ENCODE data around the gene NXN. TPM values are rescaled to one million over a fixed set of nuclear protein-coding genes. Genes with fewer than 3 reads are reported as not detected.

The NXN gene
- total RNA-seq, 1 donor from 2014 or later, result 0.31 TPM

DNA sequence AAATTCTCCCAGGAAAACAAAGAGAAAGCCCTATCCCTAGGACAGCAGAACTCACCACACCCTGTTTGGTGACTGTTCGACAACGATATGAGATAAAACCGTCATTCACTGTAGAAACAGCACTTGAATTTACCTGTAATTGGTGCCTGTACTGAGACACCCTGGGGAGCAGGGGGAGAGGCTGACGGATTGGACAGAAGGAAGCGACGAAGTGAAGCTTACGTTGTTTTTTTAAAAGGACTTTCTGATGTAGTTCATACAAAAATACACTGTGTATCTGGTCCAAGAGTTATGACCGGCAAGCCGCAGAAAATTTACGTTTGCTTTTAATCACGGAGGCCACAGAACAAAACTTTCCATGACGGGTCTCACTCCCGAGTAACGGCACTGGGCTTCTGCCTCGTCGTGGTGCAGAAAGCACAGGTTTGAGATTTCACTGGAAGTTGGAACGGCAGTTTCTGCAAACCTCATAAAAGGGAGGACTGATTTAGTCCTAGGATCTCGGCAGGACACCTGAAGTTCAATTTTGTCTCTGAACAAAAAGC is 9.7 kb downstream of the NXN start:
- H3K9me3 Mint-ChIP-seq, result no peaks in the 10 kb centered on the region
- intact Hi-C loops (cut with micrococcal nuclease), result no loop called here
- peaks cover 23% of the 10 kb centered on the region for H3K27me3 Mint-ChIP-seq (ENCODE audit: insufficient read depth)
- H3K4me3 Mint-ChIP-seq, result no peak overlapping the region
- no peaks in the 10 kb centered on the region for H3K36me3 Mint-ChIP-seq (ENCODE audit: low read depth)
- H3K4me1 Mint-ChIP-seq (ENCODE audit: low read depth), result peaks cover 6% of the 10 kb centered on the region
- no peak for DNase-seq (ENCODE audit: low spot score)
- no peak overlapping the region for H3K27ac Mint-ChIP-seq

DNA sequence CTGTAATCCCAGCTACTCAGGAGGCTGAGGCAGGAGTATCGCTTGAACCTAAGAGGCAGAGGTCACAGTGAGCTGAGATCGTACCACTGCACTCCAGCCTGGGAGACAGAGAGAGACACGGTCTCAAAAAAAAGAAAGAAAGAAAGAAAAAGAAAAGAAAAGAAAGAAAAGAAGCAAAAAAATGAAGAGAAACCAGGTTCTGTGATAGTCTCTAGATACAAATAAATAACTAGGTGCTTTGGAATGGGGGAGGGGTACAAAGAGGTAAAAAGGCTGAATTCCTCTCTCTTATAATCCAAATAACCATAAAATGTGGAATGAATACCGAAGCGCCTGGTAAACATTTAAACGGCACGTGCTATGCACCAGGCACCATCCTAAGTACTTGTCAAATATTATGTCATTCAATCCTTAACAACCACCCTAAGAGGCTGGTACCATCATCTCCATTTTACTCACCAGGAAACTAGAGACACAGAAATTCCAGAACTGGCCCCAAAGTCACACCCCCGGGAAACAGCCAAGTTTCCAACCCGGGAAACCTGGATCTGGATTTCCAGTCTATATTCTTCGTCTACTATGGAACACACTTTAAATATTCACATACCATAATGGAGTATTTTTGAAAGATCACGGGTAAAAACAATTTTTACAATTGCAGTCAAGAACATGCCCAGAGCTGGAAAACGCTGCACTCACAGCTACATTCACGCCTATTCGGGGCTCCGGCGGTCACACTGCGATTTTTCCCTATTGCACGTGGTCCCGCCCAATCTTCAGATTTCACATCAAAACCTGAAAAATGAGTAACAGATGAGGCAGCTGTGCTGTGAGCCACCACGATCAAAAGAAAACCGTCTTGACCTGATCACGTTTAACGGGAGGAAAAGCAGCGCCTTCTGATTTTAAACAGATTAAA is 10.5 kb downstream of the NXN start:
- Mint-ChIP-seq H3K4me3 (no peak overlapping the region), H3K36me3 (ENCODE audit: low read depth) (no peaks in the 10 kb centered on the region), H3K27me3 (ENCODE audit: insufficient read depth) (peaks cover 19% of the 10 kb centered on the region), H3K9me3 (no peaks in the 10 kb centered on the region), H3K4me1 (ENCODE audit: low read depth) (peaks cover 6% of the 10 kb centered on the region), H3K27ac (no peak overlapping the region)
- intact Hi-C loops (cut with micrococcal nuclease), result no loop called here
- no peak for DNase-seq (ENCODE audit: low spot score)

DNA sequence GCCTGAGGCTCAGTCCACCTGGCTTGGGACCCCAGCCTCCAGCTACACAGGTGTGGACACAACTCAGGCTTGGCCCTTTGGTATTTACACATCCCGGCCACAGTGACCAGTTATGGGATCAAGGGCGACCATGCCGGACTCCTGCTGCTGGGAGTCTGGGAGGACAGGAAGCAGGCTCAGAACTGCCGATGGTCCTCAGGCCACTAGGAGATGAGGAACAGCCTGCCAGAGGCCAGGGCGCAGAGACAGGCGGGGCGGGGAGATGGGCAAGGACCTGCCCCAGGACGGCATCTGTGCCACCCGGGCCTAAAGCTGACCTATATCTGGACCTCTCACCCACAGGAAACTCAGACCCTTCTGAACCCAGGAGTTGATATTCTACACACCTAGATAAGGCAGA is 12.5 kb downstream of the NXN start:
- intact Hi-C loops (cut with micrococcal nuclease), result no loop called here
- no peak overlapping the region for H3K4me3 Mint-ChIP-seq
- no peak overlapping the region for H3K27ac Mint-ChIP-seq
- H3K27me3 Mint-ChIP-seq (ENCODE audit: insufficient read depth), result peaks cover 19% of the 10 kb centered on the region
- H3K9me3 Mint-ChIP-seq, result no peaks in the 10 kb centered on the region
- no peak for DNase-seq (ENCODE audit: low spot score)
- peaks cover 6% of the 10 kb centered on the region for H3K4me1 Mint-ChIP-seq (ENCODE audit: low read depth)
- H3K36me3 Mint-ChIP-seq (ENCODE audit: low read depth), result no peaks in the 10 kb centered on the region

- intact Hi-C loops (cut with micrococcal nuclease), result no loop called here
- no peaks in the 10 kb centered on the region for H3K36me3 Mint-ChIP-seq (ENCODE audit: low read depth)
Measured at GRCh38 chr17:965311-965989, 14.1 kb downstream of the NXN start.

GRCh38 chr17:964876-965275 is 14.7 kb downstream of the NXN start:
- Mint-ChIP-seq H3K27ac (no peak overlapping the region), H3K36me3 (ENCODE audit: low read depth) (no peaks in the 10 kb centered on the region), H3K4me3 (no peak overlapping the region), H3K9me3 (no peaks in the 10 kb centered on the region), H3K4me1 (ENCODE audit: low read depth) (peaks cover 4% of the 10 kb centered on the region), H3K27me3 (ENCODE audit: insufficient read depth) (peaks cover 14% of the 10 kb centered on the region)
- intact Hi-C loops (cut with micrococcal nuclease), result no loop called here
- no peak for DNase-seq (ENCODE audit: low spot score)

More at GRCh38 chr17:965311-965989, 14.1 kb downstream of the NXN start:
- no peaks in the 10 kb centered on the region for H3K9me3 Mint-ChIP-seq
- peaks cover 6% of the 10 kb centered on the region for H3K4me1 Mint-ChIP-seq (ENCODE audit: low read depth)
- H3K27ac Mint-ChIP-seq, result no peak overlapping the region
- DNase-seq (ENCODE audit: low spot score), result no peak
- H3K27me3 Mint-ChIP-seq (ENCODE audit: insufficient read depth), result peaks cover 18% of the 10 kb centered on the region
- H3K4me3 Mint-ChIP-seq, result no peak overlapping the region

DNA sequence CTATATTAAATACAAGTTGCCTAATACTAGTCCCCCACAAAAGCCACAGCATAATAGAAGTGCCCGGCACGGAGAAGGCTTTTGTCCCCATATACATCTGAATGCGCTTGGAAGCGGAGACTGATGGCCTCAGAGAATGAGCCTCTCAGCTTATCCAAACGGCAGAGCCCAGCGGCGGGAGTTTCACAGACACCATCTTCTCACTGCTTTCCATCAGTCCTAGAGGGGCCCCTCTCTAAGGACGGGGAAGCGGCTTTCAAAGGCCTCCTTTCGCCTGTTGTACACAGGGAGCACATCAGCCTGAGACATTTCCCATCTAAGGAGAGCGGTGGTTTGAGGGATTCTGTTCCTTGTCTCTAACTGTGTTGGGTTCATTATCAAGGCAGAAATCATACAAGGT is 16.9 kb downstream of the NXN start:
- no peak for DNase-seq (ENCODE audit: low spot score)
- no peak overlapping the region for H3K27ac Mint-ChIP-seq
- no peaks in the 10 kb centered on the region for H3K4me1 Mint-ChIP-seq (ENCODE audit: low read depth)
- peaks cover 4% of the 10 kb centered on the region for H3K27me3 Mint-ChIP-seq (ENCODE audit: insufficient read depth)
- H3K4me3 Mint-ChIP-seq, result no peak overlapping the region
- no peaks in the 10 kb centered on the region for H3K9me3 Mint-ChIP-seq
- intact Hi-C loops (cut with micrococcal nuclease), result no loop called here
- no peaks in the 10 kb centered on the region for H3K36me3 Mint-ChIP-seq (ENCODE audit: low read depth)

DNA sequence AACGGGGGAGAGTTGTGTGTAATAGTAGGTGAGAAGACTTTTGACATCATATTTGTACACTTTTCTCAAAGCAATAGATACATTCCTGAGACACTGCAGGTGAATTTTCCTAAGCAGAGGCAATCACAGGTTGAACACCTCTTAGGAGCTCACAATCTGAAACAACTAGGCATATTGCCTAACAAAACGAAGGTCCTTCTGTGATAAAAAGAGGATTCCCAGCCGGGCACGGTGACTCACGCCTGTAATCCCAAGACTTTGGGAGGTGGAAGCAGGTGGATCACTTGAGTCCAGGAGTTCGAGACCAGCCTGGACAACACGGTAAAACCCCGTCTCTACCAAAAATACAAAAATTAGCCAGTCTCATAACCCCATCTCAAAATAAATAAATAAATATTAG is 17.4 kb downstream of the NXN start:
- Mint-ChIP-seq H3K27ac (no peak overlapping the region), H3K4me1 (ENCODE audit: low read depth) (no peaks in the 10 kb centered on the region), H3K27me3 (ENCODE audit: insufficient read depth) (peaks cover 4% of the 10 kb centered on the region), H3K9me3 (no peaks in the 10 kb centered on the region), H3K36me3 (ENCODE audit: low read depth) (no peaks in the 10 kb centered on the region), H3K4me3 (no peak overlapping the region)
- intact Hi-C loops (cut with micrococcal nuclease), result no loop called here
- no peak for DNase-seq (ENCODE audit: low spot score)

DNA sequence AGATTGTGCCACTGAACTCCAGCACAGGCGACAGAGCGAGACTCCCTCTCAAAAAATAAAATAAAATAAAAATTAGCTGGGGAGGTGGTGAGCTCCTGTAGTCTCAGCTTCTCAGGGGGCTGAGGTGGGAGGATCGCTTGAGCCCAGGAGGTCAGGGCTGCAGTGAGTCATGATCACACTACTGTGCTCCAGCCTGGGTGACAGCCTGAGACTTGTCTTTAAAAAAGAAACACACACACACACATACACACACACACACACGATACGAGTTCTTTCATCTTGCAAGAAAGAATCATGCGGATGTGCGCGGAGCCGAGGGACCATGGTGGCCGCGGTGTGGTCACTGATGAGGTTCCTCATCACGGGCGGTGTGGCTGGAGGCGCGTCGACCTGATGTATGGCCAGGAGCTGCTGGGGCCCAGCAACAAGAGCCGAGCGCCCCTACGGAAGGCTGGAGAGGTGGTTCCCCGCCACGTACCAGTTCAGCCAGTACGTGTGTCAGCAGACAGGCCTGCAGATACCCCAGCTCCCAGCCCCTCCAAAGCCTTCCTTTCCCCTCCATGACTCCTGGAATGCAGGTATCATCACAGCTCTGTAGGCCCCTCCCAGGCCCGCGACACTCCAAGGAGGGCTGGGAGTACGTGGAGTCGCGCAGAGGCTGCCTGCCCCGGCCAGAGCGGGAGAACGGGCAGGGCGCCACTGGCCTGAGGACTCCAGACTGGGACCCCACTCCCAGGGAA is 20.7 kb downstream of the NXN start:
- no peak overlapping the region for H3K27ac Mint-ChIP-seq
- no peaks in the 10 kb centered on the region for H3K27me3 Mint-ChIP-seq (ENCODE audit: insufficient read depth)
- H3K4me1 Mint-ChIP-seq (ENCODE audit: low read depth), result no peaks in the 10 kb centered on the region
- no peaks in the 10 kb centered on the region for H3K36me3 Mint-ChIP-seq (ENCODE audit: low read depth)
- intact Hi-C loops (cut with micrococcal nuclease), result no loop called here
- no peak overlapping the region for H3K4me3 Mint-ChIP-seq
- H3K9me3 Mint-ChIP-seq, result no peaks in the 10 kb centered on the region
- no peak for DNase-seq (ENCODE audit: low spot score)

GRCh38 chr17:957856-958421 is 21.6 kb downstream of the NXN start:
- DNase-seq (ENCODE audit: low spot score), result no peak
- Mint-ChIP-seq H3K27me3 (ENCODE audit: insufficient read depth) (no peaks in the 10 kb centered on the region), H3K9me3 (no peaks in the 10 kb centered on the region), H3K4me3 (no peak overlapping the region), H3K4me1 (ENCODE audit: low read depth) (no peaks in the 10 kb centered on the region), H3K27ac (no peak overlapping the region), H3K36me3 (ENCODE audit: low read depth) (no peaks in the 10 kb centered on the region)
- intact Hi-C loops (cut with micrococcal nuclease), result no loop called here

GRCh38 chr17:956905-957304 is 22.7 kb downstream of the NXN start:
- Mint-ChIP-seq H3K27ac (no peak overlapping the region), H3K4me1 (ENCODE audit: low read depth) (no peaks in the 10 kb centered on the region), H3K4me3 (no peak overlapping the region), H3K27me3 (ENCODE audit: insufficient read depth) (no peaks in the 10 kb centered on the region), H3K9me3 (no peaks in the 10 kb centered on the region), H3K36me3 (ENCODE audit: low read depth) (no peaks in the 10 kb centered on the region)
- DNase-seq (ENCODE audit: low spot score), result no peak
- intact Hi-C loops (cut with micrococcal nuclease), result no loop called here

DNA sequence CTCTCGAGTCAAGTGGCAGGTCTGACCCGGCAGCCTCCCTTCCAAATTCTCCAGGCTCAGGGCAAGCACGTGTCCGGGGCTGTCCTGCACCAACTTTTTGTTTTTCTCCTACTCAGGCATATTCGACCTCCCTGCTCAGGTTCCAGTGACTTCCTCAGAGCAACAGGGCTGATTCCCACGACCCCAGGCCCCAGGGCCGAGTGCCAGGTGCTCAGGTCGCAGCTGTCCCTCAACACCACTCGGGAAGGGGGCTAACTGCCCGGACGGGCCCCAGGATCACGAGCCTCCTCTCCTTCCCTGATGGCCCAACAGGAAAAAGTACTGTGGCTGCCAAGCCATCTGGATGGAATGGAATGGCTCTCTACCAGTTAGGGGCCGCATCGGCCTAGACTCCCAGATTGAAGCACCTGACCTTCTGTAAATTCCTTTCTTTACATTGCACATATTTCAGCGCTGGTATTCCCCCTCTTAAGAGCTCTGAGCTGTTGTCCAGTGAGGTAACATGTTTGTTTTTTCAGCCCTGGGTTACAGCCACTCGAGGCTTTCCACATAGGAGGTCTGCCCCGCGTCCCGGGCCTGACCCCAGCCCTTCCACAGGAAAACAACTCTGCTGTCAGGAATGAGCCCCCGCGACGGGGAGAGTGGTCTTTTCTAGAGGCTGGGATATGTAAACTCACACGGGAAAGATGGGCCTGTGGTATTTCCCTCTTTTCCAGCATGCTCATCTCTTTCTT is 25.0 kb downstream of the NXN start:
- peaks cover 3% of the 10 kb centered on the region for H3K27me3 Mint-ChIP-seq (ENCODE audit: insufficient read depth)
- no peaks in the 10 kb centered on the region for H3K9me3 Mint-ChIP-seq
- H3K4me1 Mint-ChIP-seq (ENCODE audit: low read depth), result no peaks in the 10 kb centered on the region
- no peak overlapping the region for H3K4me3 Mint-ChIP-seq
- intact Hi-C loops (cut with micrococcal nuclease), result no loop called here
- H3K36me3 Mint-ChIP-seq (ENCODE audit: low read depth), result no peaks in the 10 kb centered on the region
- no peak for DNase-seq (ENCODE audit: low spot score)
- no peak overlapping the region for H3K27ac Mint-ChIP-seq

DNA sequence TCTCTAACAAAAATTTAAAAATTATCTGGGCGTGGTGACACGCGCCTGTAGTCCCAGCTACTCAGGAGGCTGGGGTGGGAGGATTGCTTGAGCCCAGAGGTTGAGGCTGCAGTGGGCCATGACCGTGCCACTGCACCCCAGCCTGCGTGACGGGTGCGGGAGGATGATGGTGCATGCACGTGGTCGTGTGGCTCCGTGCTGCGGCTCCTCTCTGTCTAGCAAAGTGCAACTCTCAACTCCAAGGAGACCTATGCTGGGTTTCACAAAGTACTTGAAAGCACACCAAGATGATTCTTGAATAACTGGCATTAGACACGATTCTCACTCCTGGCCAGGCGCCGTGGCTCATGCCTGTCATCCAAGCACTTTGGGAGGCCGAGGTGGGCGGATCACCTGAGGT is 25.8 kb downstream of the NXN start:
- Mint-ChIP-seq H3K4me3 (no peak overlapping the region), H3K27ac (no peak overlapping the region), H3K9me3 (no peaks in the 10 kb centered on the region), H3K4me1 (ENCODE audit: low read depth) (no peaks in the 10 kb centered on the region), H3K36me3 (ENCODE audit: low read depth) (no peaks in the 10 kb centered on the region), H3K27me3 (ENCODE audit: insufficient read depth) (peaks cover 3% of the 10 kb centered on the region)
- no peak for DNase-seq (ENCODE audit: low spot score)
- intact Hi-C loops (cut with micrococcal nuclease), result no loop called here

All from activated T-helper 1 cell treated with anti-CD3 and anti-CD28 coated beads, Interleukin-12 subunit alpha, Interleukin-12 subunit beta, Interleukin-2, Interleukin-4 antibody, amounts not matched to agents 30 ng/mL and 10 ng/mL and 1 ng/mL, durations not matched to agents 14 hours and 24 hours and 36 hours (primary cell).